Mucosa of rectum (tissue), 2 donors: ENCODE results near the gene FXR2.

Experiments used
- H3K27ac ChIP-seq, 2 donors: one replicate each; pipeline ENCODE4 v1.7.0; 2013; ENCODE audit warnings: inconsistent platforms in 2 of 2, low read depth in 2 of 2, low read length in 2 of 2
- H3K27me3 ChIP-seq, 2 donors: one replicate each; pipeline ENCODE4 v1.7.0; 2013; ENCODE audit warnings: low read length in 2 of 2; ENCODE audit not compliant: control insufficient read depth in 2 of 2, insufficient read depth in 2 of 2
- H3K36me3 ChIP-seq, 2 donors: one replicate each; pipeline ENCODE4 v1.7.0; 2013; ENCODE audit warnings: low read length in 2 of 2; ENCODE audit not compliant: control insufficient read depth in 2 of 2, insufficient read depth in 2 of 2
- H3K4me1 ChIP-seq, 2 donors: one replicate each; pipeline ENCODE4 v1.7.0; 2013; ENCODE audit warnings: low read length in 2 of 2, mild to moderate bottlenecking in 1 of 2; ENCODE audit not compliant: control insufficient read depth in 2 of 2, insufficient read depth in 2 of 2
- H3K4me3 ChIP-seq, 2 donors: one replicate each; pipeline ENCODE4 v1.7.0; 2013; ENCODE audit warnings: low read length in 2 of 2
- H3K9ac ChIP-seq, 2 donors: one replicate each; pipeline ENCODE4 v1.7.0; 2013; ENCODE audit warnings: low read length in 2 of 2, low read depth in 1 of 2, mild to moderate bottlenecking in 1 of 2
- H3K9me3 ChIP-seq, 2 donors: one replicate each; pipeline ENCODE4 v1.7.0; 2013; ENCODE audit warnings: low read length in 2 of 2; ENCODE audit not compliant: control insufficient read depth in 2 of 2
- donor health status: healthy.
- donor health status: Normal muscosa, but diverticular disease.

Gene FXR2

DNA sequence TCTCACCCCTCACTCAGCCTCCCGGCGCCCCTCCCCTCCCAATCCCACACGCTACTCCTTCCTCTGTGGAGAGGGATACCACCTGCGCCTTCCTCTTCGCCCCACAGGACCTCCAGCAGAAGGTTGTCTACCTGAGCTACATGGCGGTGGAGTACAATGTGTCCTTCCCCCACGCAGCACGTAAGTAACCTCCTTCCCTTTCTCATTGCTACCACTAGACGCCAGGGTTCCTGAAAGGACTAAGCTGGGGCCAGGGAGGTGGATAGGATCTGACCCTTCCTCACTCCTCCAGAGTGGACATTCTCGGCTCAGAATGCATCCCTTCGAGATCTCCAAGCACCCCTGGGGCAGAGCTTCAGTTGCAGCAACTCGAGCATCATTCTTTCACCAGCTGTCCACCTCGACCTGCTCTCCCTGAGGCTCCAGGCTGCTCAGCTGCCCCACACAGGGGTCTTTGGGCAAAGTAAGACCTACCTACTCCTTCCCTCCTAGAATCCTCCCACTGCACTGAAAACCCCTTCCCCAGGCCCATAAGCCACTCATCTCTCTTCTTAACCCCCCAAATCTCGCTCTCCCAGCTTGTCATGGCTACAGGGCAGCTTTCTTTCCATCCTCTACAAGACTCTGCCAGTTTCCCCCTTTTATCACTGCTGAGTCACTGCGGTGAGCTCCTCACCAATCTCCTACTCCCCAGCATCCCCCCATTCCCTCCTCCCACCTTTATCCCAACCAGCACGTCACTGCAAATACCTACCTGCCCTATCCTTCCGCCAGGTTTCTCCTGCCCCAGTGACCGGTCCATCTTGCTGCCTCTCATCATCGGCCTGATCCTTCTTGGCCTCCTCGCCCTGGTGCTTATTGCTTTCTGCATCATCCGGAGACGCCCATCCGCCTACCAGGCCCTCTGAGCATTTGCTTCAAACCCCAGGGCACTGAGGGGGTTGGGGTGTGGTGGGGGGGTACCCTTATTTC lies 33.8 kb downstream of the FXR2 start:
- H3K9me3 ChIP-seq, result no peaks in the 10 kb centered on the region

DNA sequence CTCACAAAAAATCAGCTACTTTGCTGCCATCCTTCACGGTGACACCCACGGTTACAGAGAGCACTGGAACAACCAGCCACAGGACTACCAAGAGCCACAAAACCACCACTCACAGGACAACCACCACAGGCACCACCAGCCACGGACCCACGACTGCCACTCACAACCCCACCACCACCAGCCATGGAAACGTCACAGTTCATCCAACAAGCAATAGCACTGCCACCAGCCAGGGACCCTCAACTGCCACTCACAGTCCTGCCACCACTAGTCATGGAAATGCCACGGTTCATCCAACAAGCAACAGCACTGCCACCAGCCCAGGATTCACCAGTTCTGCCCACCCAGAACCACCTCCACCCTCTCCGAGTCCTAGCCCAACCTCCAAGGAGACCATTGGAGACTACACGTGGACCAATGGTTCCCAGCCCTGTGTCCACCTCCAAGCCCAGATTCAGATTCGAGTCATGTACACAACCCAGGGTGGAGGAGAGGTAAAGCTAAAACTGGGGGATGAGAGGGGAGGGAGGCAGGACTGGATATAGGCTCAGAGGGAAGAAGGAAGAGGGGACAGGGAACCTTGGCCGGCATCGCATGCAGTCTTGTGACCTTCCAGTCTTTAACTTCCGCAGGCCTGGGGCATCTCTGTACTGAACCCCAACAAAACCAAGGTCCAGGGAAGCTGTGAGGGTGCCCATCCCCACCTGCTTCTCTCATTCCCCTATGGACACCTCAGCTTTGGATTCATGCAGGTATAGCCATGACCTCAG lies 34.7 kb downstream of the FXR2 start:
- peaks cover 41 to 50% of the 10 kb centered on the region in 2 donors for H3K4me1 ChIP-seq

More for the DNA sequence above, 33.8 kb downstream of the FXR2 start:
- peak overlapping the region in 1 of 2 donors; percentile 77 for H3K9ac ChIP-seq
- peaks cover 31 to 33% of the 10 kb centered on the region in 2 donors for H3K36me3 ChIP-seq
- no peaks in the 10 kb centered on the region for H3K27me3 ChIP-seq
- peak overlapping the region; percentile 93 to 94 for H3K27ac ChIP-seq
- peaks cover 34 to 44% of the 10 kb centered on the region in 2 donors for H3K4me1 ChIP-seq
- peak overlapping the region; percentile 55 to 72 for H3K4me3 ChIP-seq

DNA sequence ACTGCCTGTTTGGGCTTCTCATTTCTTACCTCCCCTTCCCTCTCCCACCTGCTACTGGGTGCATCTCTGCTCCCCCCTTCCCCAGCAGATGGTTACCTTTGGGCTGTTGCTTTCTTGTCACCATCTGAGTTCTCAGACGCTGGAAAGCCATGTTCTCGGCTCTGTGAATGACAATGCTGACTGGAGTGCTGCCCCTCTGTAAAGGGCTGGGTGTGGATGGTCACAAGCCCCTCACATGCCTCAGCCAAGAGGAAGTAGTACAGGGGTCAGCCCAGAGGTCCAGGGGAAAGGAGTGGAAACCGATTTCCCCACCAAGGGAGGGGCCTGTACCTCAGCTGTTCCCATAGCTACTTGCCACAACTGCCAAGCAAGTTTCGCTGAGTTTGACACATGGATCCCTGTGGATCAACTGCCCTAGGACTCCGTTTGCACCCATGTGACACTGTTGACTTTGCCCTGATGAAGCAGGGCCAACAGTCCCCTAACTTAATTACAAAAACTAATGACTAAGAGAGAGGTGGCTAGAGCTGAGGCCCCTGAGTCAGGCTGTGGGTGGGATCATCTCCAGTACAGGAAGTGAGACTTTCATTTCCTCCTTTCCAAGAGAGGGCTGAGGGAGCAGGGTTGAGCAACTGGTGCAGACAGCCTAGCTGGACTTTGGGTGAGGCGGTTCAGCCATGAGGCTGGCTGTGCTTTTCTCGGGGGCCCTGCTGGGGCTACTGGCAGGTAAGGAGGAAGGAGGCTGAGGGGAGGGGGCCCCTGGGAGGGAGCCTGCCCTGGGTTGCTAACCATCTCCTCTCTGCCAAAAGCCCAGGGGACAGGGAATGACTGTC lies 35.5 kb downstream of the FXR2 start, which contains the start of gene CD68:
Gene CD68 (plus strand): TSS at position 638 of the 833 bp plus-strand sequence. CDS start 40 bp downstream, at position 678.
- Histone ChIP-seq H3K36me3 (peaks cover 47 to 50% of the 10 kb centered on the region in 2 donors), H3K9ac (peak within 1 kb of the TSS; percentile 74 to 77), H3K27me3 (no peaks in the 10 kb centered on the region), H3K9me3 (no peaks in the 10 kb centered on the region), H3K4me1 (peaks cover 45 to 58% of the 10 kb centered on the region in 2 donors), H3K27ac (peak within 1 kb of the TSS; percentile 93 to 94), H3K4me3 (peak within 1 kb of the TSS; percentile 55 to 72)

More for the DNA sequence above, 34.7 kb downstream of the FXR2 start:
- peak overlapping the region; percentile 74 to 77 for H3K9ac ChIP-seq
- no peaks in the 10 kb centered on the region for H3K27me3 ChIP-seq
- peak overlapping the region; percentile 55 to 72 for H3K4me3 ChIP-seq
- peaks cover 38 to 42% of the 10 kb centered on the region in 2 donors for H3K36me3 ChIP-seq
- H3K27ac ChIP-seq, result peak overlapping the region; percentile 93 to 94
- no peaks in the 10 kb centered on the region for H3K9me3 ChIP-seq

DNA sequence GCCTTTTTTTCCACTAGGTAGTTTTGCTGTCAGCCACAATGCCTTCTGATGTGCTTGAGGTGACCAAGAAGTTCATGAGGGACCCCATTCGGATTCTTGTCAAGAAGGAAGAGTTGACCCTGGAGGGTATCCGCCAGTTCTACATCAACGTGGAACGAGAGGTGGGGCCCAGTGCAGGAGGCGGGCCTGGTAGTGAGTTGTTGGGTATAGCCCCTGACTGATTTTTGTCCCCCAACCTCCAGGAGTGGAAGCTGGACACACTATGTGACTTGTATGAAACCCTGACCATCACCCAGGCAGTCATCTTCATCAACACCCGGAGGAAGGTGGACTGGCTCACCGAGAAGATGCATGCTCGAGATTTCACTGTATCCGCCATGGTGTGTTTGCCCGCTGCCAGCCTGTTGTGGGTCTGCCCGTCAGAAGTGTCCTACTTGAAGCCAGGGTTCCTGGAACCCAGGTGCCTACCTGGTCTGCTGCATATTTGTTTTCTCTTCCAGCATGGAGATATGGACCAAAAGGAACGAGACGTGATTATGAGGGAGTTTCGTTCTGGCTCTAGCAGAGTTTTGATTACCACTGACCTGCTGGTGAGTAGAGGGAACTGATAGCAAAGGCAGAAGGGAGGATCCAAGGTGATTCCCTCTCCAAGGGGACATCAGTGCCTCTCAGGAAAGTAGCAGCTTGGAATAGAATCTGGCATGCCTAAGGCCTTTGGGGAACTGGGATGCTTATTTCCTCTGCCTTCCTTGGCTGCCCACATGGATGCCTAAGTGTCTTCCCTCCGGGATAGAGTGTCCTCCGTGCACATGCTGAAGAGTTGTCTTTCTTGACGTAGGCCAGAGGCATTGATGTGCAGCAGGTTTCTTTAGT lies 37.1 kb downstream of the FXR2 start:
- Histone ChIP-seq H3K27ac (no peak overlapping the region), H3K4me3 (no peak overlapping the region), H3K36me3 (peaks cover 50% of the 10 kb centered on the region in 2 donors), H3K9ac (no peak overlapping the region), H3K9me3 (no peaks in the 10 kb centered on the region), H3K4me1 (peaks cover 40 to 53% of the 10 kb centered on the region in 2 donors), H3K27me3 (no peaks in the 10 kb centered on the region)

DNA sequence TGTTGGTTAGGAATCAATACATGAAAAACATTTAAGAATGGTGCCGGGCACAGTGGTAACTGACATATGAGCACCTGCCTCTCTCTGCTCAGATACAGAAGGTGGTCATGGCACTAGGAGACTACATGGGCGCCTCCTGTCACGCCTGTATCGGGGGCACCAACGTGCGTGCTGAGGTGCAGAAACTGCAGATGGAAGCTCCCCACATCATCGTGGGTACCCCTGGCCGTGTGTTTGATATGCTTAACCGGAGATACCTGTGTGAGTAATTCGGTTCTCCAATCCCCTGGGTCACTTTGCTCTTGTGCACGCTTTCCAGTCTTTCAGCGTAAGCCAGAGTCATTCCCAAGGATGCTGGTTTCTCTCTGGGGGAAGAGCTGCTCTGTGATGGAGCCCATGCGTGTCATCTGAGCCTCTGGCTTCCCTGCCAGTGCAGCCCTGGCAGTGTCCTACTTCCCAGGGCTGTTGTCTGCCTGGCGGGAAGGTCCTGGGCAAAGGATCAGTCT lies 38.2 kb downstream of the FXR2 start:
- Histone ChIP-seq H3K36me3 (peaks cover 50% of the 10 kb centered on the region in 2 donors), H3K9ac (no peak overlapping the region), H3K9me3 (no peaks in the 10 kb centered on the region), H3K4me1 (peaks cover 41 to 51% of the 10 kb centered on the region in 2 donors), H3K27ac (no peak overlapping the region), H3K27me3 (no peaks in the 10 kb centered on the region), H3K4me3 (no peak overlapping the region)

DNA sequence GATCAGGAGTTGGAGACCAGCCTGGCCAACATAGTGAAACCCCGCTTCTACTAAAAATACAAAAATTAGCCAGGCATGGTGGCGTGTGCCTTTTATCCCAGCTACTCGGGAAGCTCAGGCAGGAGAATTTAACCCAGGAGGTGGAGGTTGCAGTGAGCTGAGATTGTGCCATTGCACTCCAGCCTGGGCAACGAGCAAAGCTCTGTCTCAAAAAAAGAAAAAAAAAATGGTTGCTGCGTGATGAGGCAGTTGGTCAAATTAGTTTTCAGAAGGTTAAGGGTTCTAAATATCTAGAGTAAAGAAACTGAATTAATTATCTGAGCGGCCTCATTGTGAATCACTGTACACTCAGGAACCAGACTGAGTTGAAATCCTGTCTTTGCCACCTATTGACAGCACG lies 38.7 kb downstream of the FXR2 start:
- Histone ChIP-seq H3K27ac (no peak overlapping the region), H3K9ac (no peak overlapping the region), H3K4me3 (no peak overlapping the region), H3K4me1 (peaks cover 41 to 51% of the 10 kb centered on the region in 2 donors), H3K27me3 (no peaks in the 10 kb centered on the region), H3K36me3 (peaks cover 52 to 54% of the 10 kb centered on the region in 2 donors), H3K9me3 (no peaks in the 10 kb centered on the region)

DNA sequence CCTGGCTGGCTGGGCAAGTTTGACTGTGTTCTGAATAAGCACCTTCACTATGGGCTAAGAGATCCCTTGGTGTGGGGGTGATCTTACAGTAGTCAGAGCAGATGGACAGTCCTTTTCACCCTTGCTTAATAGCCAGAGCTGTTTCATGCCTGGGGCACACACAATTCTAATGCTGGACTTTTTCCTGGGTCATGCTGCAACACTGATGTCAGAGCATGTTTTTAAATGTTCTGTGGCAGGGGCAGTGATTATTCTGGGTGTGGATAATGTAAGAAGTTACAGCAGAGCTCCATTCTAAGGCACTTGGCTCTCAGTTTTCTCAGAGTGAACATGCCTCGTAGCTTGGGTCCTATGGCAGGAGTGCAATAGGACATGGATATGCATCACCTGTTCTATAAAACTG lies 39.2 kb downstream of the FXR2 start:
- no peaks in the 10 kb centered on the region for H3K9me3 ChIP-seq
- H3K27me3 ChIP-seq, result no peaks in the 10 kb centered on the region
- H3K9ac ChIP-seq, result peak overlapping the region in 1 of 2 donors; percentile 9
- no peak overlapping the region for H3K4me3 ChIP-seq
- peaks cover 40 to 47% of the 10 kb centered on the region in 2 donors for H3K4me1 ChIP-seq
- H3K27ac ChIP-seq, result no peak overlapping the region
- H3K36me3 ChIP-seq, result peaks cover 55 to 56% of the 10 kb centered on the region in 2 donors

DNA sequence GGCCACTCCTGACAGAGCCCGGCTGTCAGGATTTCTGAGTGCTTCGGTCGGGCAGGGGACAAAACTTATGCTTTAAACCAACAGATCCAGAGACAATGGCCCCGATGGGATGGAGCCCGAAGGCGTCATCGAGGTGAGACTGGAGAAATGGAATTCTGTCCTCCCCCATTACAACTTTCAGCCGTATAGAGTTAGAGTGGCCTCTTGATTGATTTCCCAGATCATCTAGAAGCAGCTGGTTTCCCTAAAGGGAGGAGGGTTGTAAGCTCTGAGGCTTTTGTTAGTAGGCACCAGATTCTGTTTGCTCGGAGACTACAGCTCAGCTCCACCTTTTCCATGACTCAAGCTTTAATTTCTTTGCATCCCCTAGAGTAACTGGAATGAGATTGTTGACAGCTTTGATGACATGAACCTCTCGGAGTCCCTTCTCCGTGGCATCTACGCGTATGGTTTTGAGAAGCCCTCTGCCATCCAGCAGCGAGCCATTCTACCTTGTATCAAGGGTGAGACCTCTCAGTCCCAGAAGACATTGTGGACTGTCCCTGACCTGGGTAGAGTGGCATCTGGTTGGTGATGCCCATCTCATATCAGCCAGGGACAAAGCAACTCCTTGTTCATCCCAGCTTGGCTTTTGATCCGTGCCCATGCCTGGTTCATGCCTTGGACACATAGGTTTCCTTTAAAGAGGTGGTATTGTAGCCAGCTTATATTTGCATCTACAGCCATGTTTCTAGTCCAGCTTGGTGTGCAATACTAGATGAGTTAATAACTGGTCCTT lies 40.3 kb downstream of the FXR2 start:
- peaks cover 29 to 36% of the 10 kb centered on the region in 2 donors for H3K4me1 ChIP-seq
- peak overlapping the region; percentile 83 to 86 for H3K4me3 ChIP-seq
- H3K27ac ChIP-seq, result peak overlapping the region; percentile 97 to 99
- peaks cover 65 to 66% of the 10 kb centered on the region in 2 donors for H3K36me3 ChIP-seq
- no peaks in the 10 kb centered on the region for H3K9me3 ChIP-seq
- H3K9ac ChIP-seq, result peak overlapping the region; percentile 74 to 98
- H3K27me3 ChIP-seq, result no peaks in the 10 kb centered on the region
